ENCODE measurements around the gene S100A13.
"Not testable (repeated sequence)": the region's sequence is repeated elsewhere in the genome, so short reads cannot be mapped to it uniquely, and the experiment has no call there.

The S100A13 gene

DNA sequence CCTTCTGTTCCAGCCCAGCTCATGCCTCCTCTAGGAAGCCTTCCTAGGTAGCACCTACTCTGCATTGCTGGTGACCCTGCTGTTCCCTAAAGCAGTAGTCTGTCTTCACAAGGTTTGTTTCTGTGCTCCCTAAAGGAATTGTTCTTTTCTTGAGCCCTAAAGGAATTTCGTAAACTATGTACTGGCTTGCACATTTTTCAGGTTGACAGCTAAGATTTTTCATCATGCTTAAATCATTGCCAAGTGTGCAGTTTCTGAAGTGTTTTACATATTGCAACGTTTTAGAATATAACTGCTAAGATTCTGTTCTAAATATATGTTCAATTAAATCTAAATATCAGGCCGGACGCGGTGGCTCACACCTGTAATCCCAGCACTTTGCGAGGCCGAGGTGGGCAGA, 27.5 kb downstream of the S100A13 start:
- no peak for DNase-seq

DNA sequence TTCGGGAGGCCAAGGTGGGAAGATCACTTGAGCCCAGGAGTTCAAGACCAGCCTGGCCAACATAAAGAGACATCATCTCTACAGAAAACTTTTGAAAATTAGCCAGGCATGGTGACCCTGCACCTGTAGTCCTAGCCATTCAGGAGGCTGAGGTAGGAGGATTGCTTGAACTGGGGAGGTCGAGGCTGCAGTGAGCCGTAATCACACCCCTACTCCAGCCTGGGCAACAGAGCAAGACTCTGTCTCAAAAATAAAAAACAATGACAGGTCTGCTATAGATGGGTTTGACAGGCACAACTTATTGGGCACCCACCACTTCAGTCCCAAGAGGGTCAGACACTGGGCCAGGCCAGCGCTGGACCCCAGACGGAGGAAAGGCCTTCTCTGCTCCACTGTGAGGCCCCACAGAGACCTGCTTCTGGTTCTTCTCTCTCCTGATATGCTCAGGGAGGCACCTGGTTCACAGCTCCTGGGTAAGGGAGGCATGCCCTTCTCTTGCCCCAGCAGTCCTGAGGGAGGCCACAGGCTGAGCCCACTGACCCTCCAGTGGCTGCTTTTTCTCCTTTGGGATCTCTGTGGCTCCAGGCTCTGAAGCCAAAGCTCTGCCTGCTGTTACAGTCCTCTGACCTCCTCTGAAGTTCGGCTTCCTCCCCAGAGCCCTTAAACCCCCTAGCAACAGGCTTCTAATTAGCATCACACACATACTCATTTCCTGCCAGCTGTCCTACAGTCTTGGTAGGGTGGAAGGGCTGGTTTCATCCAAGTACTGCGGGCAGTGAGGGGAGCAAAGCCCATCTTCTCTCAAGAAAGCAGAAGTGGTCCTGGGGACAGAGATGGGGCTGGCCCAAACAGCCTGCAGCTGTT, 28.8 kb downstream of the S100A13 start:
- DNase-seq = no peak

DNA sequence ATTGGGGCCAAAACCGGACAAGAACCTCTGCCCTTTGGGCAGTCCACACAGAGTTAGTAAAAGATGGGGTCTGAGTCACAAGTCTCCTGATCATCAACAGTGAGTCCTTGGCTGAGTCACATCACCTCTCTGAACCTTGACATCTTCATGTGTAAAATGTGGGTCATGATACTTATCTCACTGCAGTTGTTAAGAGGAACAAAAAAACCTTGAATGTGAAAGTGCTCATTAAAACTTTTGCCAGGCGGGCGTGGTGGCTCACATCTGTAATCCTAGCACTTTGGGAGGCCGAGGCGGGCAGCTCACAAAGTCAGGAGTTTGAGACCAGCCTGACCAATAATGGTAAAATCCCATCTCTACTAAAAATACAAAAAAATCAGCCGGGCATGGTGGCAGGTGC, 30.1 kb downstream of the S100A13 start:
- no peak for DNase-seq

DNA sequence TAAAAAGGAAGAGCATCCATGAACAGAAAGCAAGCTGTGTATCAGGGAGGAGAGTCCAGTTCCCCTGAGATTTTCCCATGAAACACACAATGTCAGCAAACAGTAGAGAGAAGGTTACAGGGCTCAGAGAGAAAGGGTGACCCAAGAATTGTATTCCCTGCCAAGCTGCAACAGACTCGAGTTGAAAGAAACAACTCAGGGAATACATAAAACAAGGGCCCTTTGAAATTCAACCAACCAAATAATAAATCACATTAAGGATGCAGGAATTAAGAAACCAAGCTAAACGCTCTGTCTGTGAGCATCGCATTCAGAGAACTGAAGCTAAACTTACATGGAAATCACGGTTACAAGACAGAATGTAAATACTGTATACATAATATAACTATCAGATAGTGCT, 34.6 kb downstream of the S100A13 start:
- DNase-seq = no peak

DNA sequence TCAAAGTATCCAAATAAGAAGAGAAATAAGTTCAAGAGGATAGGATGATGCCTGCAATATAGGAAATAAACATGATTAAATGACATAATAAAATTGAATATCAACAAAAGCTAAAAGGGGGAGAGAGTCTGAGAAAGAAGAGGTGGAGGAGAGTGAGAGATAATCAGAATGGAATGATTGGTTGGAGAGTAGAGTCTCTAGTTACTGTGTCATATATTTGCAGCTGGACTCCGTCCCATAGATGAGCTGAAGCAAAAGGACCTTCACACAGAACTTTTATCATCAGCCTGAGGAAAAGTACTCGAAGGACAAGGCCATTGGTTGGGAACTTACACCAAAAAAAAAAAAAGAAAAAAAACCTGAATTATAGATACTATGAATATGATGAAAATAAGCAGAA, 38.8 kb downstream of the S100A13 start:
- DNase-seq = no peak

DNA sequence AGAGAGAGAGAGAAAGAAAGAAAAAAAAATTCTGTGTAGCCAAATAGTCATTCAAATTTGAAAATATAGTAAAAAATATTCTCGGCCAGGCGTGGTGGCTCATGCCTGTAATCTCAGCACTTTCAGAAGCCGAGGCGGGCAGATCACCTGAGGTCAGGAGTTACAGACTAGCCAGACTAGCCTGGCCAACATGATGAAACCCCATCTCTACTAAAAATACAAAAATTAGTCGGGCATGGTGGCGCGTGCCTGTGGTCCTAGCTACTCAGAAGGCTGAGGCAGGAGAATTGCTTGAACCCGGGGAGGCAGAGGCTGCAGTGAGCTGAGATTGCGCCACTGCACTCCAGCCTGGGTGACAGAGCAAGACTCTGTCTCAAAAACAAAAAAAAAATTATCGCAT, 39.3 kb downstream of the S100A13 start:
- not testable (repeated sequence) for DNase-seq

DNA sequence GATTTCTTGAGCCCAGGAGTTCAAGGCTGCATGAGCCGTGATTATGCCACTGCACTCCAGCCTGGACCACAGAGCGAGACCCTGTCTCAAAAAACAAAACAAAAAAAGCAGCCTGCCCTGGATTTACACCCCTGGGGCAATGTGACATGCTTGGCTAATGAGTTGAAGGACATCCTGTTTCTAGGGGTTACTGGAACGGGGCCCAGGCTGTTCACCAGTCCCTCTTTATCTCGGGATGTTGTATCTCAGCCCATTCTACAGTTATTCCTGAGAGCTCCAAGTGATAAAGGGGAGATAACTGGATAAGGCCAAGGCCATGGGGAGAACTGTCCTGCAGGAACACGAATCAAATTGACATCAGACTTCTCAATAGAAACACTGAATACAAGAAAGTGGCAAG, 40.0 kb downstream of the S100A13 start:
- DNase-seq = no peak

DNA sequence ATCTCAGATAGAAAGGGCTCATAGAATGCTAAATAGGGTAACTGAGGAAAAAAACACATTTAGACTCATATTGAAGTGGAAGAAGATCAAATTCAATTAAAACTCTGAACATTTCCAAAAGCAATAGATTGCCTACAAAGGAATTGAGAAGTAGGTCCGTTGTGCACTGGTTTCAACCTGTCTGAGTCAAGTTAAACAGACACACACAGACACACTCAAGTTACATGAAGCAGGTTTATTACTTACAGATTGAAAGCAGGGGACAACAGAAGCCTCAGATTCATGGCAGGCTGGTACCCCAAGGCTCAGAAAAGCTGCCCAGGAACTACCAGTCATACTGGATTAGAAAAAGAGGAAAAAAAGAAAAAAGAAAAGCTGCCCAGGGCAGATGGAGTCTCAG, 41.0 kb downstream of the S100A13 start:
- no peak for DNase-seq

DNA sequence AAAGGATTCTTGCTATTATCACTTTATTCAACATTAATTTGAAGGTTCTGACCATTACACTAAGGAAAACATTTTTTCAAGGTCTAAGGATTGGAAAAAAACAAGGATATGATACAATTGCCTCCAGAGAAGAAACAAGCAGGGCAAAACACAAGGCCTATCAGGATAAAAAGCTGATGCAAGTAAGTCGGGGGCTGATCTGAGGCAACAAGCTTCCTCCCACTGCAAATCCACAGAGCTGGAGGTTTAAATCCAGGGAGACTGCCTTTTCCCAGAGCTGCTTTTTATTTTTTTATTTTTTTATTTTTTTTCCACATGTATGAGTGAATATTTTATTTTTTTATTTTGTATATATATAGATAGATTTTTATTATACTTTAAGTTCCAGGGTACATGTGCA, 42.3 kb downstream of the S100A13 start:
- no peak for DNase-seq

DNA sequence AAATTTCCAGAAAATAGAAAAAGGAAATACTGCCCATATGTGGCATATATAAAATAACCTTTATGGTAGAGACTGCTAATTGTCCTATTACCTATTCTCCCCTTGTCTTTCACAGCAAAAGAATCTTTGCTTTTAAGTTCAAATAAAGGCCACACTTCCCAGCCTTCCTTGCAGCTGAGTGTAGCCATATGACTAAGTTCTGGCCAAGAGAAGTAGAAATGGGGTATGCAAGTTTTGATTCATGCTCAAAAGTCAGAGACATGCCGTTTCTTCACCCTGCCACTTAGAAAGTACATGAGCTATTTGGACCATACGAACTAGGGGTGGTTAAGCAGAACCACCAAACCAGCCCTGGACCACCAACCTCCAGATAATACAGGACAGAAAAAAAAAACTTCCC, 43.3 kb downstream of the S100A13 start:
- no peak for DNase-seq

DNA sequence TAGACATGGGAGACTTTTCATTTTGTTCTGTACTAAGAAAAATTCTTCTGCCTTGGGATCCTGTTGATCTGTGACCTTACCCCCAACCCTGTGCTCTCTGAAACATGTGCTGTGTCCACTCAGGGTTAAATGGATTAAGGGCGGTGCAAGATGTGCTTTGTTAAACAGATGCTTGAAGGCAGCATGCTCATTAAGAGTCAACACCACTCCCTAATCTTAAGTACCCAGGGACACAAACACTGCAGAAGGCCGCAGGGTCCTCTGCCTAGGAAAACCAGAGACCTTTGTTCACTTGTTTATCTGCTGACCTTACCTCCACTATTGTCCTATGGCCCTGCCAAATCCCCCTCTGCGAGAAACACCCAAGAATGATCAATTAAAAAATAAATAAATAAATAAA, 43.8 kb downstream of the S100A13 start:
- DNase-seq = not testable (repeated sequence)

DNA sequence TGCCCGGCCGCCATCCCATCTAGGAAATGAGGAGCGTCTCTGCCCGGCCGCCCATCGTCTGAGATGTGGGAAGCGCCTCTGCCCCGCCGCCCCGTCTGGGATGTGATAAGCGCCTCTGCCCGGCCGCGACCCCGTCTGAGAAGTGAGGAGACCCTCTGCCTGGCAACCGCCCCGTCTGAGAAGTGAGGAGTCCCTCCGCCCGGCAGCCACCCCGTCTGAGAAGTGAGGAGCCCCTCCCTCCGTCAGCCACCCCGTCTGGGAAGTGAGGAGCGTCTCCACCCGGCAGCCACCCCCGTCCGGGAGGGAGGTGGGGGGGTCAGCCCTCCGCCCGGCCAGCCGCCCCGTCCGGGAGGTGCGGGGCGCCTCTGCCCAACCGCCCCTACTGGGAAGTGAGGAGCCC, 44.5 kb downstream of the S100A13 start:
- DNase-seq = not testable (repeated sequence)

DNA sequence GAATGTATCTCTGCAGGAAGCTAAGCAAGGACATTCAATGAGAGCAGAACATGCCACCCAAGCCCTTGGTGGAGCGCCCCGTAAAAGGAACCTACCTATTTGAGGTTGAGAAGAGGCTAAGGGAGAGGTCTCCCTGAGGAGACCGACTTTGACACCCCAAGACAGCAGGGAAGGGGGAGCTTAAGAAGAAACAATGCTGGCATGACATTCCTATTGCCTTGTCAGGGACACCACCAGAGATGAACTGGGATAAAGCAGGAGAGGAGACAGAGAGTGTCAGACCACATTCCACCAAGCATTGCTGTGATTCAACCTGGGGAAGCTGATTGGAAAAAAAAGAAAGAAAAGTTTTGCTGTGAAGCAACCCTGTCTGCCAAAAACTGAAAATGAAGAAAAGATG, 48.4 kb downstream of the S100A13 start:
- no peak for DNase-seq

DNA sequence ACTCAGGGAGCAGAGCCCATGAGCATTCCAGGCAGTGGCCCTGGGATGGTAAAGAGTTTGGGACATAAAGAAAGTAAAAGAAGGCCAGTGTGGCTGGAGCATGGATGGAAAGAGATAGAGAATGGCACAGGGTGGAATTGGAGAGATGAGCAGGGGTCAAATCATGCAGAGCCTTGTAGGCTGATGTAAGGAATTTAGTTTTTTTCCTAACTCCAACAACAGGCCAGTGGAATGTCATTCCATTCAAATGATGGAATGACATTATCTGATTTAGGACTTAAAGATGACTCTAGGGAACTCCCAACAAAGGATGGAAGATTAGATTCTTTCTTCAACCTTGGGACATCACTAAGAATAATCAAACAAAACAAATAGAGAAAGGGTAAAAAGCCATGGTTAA, 48.8 kb downstream of the S100A13 start:
- no peak for DNase-seq

DNA sequence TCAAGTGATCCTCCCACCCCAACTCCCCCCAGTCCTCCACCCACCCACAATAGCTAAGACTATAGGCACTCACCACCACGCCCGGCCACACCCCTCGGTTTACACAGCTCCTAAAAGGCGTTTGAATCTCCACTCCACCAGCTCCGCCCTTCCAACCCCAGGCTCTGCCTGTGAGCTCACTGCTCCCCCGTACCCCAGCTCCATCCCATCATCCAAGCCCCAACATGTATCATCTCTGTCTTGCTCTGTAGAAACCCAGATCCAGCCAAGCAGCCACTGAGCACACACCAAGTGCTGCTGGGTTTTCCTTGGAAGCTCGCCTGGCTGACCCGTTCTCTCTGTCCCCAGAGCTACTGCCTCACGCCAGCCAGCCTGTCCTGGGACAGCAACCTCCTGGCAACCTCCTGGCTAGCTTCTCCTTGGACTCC, 49.7 kb downstream of the S100A13 start:
- DNase-seq = no peak

DNA sequence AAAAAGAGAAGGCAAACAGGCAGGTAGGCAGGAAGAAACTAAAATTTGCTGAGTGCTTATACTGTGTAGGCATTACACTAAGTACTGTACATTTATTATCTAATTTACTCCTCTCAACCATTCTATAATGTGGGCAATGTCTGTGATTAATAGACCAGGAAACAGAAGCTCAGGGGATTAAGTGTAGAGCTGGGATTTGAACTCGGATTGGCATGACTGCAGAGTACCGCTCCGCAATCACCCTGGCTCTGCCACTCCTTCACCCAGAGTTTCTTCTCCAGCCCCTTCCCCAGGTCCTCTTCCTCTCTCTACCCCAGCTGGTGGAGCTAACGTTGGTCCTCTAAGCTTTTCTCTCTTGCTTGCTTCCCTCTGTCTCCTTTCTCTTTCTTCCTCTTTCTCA, 50.2 kb downstream of the S100A13 start:
- no peak for DNase-seq

DNA sequence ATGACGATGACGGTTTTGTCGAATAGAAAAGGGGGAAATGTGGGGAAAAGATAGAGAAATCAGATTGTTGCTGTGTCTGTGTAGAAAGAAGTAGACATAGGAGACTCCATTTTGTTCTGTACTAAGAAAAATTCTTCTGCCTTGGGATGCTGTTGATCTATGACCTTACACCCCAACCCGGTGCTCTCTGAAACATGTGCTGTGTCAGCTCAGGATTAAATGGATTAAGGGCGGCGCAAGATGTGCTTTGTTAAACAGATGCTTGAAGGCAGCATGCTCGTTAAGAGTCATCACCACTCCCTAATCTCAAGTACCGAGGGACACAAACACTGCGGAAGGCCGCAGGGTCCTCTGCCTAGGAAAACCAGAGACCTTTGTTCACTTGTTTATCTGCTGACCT, 51.8 kb downstream of the S100A13 start:
- DNase-seq = not testable (repeated sequence)

DNA sequence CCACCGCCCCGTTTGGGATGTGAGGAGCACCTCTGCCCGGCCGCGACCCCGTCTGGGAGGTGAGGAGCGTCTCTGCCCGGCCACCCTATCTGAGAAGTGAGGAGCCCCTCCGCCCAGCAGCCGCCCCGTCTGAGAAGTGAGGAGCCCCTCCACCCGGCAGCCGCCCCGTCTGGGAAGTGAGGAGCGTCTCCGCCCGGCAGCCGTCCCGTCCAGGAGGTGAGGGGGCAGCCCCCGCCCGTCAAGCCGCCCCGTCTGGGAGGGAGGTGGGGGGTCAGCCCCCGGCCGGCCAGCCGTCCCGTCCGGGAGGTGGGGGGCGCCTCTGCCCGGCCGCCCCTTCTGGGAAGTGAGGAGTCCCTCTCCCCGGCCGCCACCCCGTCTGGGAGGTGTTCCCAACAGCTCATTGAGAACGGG, 52.2 kb downstream of the S100A13 start:
- not testable (repeated sequence) for DNase-seq

DNA sequence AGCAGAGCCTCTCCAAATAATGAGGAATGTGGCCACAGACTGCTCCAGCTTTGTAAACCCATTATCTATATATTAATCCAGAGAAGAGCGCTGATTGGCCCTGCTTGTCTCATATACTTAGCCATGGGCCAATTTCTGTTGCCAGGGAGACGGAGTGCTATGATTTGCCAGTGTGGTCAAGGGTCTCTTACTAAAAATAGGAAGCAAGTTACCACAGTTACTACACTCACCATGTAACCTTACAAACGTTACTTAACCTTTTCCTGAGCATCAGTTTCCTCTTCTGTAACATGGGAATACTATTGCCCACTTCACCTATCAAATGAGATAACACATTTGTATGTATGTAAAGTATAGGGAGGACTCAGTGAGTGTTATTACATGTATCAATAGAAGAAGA, 54.0 kb downstream of the S100A13 start:
- no peak for DNase-seq

DNA sequence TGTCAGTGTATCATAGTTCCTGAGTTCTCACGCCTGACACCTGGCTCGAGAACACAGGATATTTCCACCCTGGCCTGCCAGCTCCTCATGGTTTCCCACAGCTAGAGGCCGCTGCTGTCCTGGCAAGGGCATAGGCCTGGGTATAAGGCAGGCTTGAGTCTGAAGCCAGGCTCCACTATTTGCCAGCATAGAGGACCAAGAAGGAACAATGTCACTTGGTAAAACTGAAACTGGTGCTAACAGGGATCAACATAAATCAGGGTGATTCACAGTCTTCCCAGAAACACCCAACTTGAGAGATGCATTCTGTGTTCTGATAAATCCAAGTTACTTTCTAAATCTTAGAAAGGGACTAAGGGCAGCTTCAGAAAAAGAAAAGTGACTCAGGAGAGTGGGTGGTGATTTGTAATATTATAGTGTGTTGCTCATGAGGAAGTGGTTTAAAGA, 54.7 kb downstream of the S100A13 start:
- DNase-seq = peak; percentile 31 to 32

DNA sequence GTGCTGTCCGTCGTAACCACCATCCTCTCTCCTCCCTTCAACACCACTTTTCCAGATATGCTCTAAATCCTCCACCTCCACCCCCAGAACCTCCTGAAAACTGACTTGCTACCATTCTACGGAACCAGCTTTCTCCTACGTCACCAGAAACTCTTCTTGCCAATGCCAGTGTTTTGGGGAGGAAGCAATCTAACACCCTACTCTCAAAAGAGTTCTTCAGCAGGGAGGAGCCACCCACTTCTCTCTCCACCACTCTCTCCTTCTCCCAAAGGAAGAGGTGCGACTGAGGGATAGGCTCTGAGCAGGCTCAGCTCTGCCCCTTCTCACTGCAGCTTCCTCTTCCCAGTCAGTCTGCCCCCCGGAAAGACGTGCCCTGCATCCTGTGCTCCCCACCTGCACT, 55.6 kb downstream of the S100A13 start:
- DNase-seq = no peak

DNA sequence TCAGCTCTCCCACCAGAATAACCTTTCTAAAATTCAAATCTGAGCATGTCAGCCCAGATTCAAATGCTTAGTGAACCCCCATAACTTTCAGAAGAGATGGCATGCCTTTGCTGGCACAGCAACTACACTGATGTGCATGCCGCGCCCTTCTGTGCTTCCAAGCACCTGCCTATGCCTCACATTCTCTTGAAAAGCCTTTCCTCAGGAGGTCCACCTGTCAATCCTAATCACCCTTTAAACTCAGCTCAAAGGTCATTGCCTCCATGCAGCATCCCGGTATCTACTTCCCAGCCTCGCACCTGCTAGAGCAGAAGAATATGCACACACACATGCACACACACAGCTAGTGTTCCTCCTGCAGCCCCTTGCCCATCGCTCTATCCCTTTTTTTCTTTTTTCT, 56.4 kb downstream of the S100A13 start:
- no peak for DNase-seq

DNA sequence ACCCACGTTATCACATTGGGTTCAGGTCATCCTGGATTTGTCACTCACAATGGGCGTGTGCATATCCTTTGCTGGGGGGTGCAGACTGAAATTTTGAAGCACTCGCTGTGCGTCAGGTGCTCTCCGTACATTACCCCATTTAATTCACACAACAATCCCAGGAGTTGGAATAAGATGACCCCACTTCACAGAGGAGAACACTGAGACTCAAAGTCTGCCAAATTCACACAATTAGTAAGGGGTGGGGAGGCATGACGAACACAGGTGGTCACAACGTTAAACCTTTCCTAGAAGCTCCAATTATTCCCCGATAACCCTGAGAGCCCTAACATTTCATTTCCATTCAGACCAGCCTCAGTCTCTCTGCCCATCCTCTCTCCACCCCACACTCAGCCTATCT, 57.8 kb downstream of the S100A13 start:
- no peak for DNase-seq
